Central memory CD8-positive, alpha-beta T cell (primary cell): ENCODE results near the gene CYB561.

Source experiments
- ATAC-seq: fragments of 150-1000 bp; cut with Tn5 transposase; replicated peaks from 2 replicates; pipeline ENCODE4 v1.10.0; 2022; ENCODE audit warnings: mild to moderate bottlenecking, moderate FRiP score, moderate number of reproducible peaks; ENCODE audit not compliant: poor library complexity, severe bottlenecking; ENCODE audit errors: extremely low read depth
- DNase-seq, 2 donors: peaks; one replicate each; pipeline ENCODE4 v3.0.0; 2021; ENCODE audit warnings: low spot score in 2 of 2
- H3K27ac Mint-ChIP-seq: one replicate; pipeline ENCODE4 v1.8.0; 2022; ENCODE audit warnings: low read depth, mild to moderate bottlenecking, moderate library complexity, mixed read lengths
- H3K27me3 Mint-ChIP-seq: one replicate; pipeline ENCODE4 v1.8.0; 2022; ENCODE audit warnings: mixed read lengths
- H3K36me3 Mint-ChIP-seq: one replicate; pipeline ENCODE4 v1.8.0; 2022; ENCODE audit warnings: mild to moderate bottlenecking, moderate library complexity, mixed read lengths; ENCODE audit not compliant: insufficient read depth
- H3K4me1 Mint-ChIP-seq: one replicate; pipeline ENCODE4 v1.8.0; 2022; ENCODE audit warnings: mixed read lengths
- H3K4me3 Mint-ChIP-seq: one replicate; pipeline ENCODE4 v1.8.0; 2022; ENCODE audit warnings: mild to moderate bottlenecking, moderate library complexity, mixed read lengths
- H3K9me3 Mint-ChIP-seq: one replicate; pipeline ENCODE4 v1.8.0; 2022; ENCODE audit warnings: mixed read lengths

CYB561 gene, protein sequence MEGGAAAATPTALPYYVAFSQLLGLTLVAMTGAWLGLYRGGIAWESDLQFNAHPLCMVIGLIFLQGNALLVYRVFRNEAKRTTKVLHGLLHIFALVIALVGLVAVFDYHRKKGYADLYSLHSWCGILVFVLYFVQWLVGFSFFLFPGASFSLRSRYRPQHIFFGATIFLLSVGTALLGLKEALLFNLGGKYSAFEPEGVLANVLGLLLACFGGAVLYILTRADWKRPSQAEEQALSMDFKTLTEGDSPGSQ

DNA sequence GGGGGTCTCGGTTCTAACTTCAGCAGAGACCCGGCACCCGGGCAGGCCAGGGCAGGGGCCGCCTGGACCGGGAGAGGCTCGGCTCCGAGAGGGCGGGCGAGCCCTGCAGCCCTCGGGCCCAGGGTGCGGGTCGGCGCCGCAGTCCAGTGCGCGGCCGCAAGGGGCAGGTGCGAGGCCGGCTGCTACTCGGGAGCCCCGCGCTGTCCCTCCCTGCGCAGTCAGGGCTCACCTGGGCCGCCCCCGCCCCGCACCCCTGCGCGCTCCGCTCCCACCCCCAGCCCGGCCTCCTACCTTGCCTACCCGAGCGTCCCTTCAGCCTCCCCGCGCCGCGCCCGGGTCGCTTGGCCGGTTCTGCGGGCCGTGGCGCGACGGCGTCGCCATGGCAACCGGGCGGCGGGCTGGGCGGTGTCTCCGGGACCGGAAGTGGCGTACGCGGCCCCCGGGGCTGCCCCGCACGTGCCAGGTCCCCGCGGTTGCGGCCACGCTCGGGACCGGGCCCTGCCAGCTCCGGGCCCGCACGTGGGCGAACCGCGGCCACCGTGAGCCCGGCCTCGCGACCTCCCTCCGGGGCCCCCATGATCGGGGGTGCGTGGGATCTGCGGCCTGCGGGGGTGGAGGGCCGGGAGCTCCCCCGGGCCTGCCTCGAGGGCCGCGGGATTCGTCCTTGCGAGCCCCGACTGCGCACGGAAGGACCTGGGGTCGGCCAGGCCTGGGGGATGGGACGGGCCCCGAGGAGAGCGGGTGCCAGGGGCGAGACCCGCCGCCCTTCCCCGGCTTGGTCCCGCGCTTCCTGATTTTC lies at the start of gene CYB561:
Gene CYB561 (minus strand): TSS at position 353 of the 799 bp plus-strand sequence. CDS start 8,759 bp downstream, outside the sequence.
- ATAC-seq, result peak; percentile 59
- no peaks in the 10 kb centered on the region for H3K9me3 Mint-ChIP-seq
- H3K4me3 Mint-ChIP-seq, result peak within 1 kb of the TSS; percentile 83
- peaks cover 31% of the 10 kb centered on the region for H3K4me1 Mint-ChIP-seq
- peak; percentile 50 to 54 for DNase-seq
- peaks cover 5% of the 10 kb centered on the region for H3K36me3 Mint-ChIP-seq
- peak within 1 kb of the TSS; percentile 92 for H3K27ac Mint-ChIP-seq
- H3K27me3 Mint-ChIP-seq, result no peaks in the 10 kb centered on the region

DNA sequence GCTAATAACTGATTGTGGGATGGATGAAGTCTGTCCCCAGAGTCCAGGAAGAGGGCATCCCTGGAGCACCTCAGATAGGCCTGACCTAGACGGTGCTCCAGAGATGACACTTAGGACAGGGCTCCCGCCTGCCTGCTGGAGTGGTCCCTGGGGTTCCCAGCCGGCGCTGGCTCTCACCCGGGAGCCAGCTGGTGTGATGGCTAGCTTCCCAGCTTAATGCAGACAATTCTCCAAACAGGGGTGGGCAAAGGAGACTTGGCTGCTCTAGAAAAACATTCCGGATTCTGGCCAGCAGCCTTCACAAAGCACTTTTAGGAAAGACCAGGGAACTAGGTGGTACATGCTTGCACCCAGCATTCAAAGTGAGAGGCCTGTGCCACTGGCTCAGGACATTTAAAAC lies 49.4 kb upstream of the CYB561 start:
- no peak for ATAC-seq

DNA sequence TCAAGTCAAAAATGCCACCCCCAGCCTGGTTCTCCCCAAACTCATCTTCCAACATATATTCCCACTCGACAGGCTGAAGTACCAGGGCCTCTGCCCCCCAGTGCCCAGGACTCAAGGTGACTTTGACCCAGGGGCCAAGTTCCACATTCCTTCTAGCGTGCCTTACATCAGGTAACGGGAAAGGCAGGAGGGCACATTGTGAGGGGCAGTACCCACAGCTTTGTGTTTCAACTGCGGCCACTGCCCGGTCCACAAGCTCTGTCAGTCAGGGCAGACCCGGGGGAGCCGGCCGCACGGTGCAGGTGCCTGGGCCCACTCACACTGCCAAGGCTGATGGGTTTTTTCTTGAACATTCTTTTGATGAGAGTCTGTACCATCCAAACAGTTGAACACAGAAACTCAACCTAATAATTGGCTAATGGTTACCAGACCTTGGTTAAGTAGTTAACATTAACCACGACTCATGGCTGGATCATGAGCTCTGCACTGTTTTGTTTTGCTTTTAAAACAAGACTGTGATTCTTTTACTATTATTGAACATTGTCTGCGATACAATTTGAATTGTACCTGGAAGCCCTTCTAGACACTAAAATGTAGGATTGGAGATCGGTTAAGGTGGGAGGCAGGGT lies 48.3 kb upstream of the CYB561 start:
- H3K36me3 Mint-ChIP-seq, result no peaks in the 10 kb centered on the region
- no peaks in the 10 kb centered on the region for H3K27me3 Mint-ChIP-seq
- no peak overlapping the region for H3K4me3 Mint-ChIP-seq
- ATAC-seq (no peak), DNase-seq (no peak)
- no peak overlapping the region for H3K27ac Mint-ChIP-seq
- H3K4me1 Mint-ChIP-seq, result no peaks in the 10 kb centered on the region
- H3K9me3 Mint-ChIP-seq, result no peaks in the 10 kb centered on the region

More for the DNA sequence above, 49.4 kb upstream of the CYB561 start:
- Mint-ChIP-seq H3K36me3 (no peaks in the 10 kb centered on the region), H3K4me1 (no peaks in the 10 kb centered on the region), H3K27ac (no peak overlapping the region), H3K27me3 (peaks cover 3% of the 10 kb centered on the region), H3K4me3 (no peak overlapping the region), H3K9me3 (no peaks in the 10 kb centered on the region)
- DNase-seq, result no peak

DNA sequence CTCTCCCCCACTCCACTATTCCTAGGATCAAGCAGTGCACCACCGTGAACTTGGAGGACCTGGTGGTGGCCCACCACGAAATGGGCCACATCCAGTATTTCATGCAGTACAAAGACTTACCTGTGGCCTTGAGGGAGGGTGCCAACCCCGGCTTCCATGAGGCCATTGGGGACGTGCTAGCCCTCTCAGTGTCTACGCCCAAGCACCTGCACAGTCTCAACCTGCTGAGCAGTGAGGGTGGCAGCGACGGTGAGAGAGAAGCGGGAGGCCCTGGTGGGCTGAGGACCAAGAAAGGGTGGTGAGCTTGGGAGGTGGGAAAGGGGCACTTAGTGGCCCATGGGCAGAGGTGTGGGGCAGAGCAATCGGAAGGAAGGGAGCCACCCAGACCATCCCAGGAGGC lies 47.3 kb upstream of the CYB561 start:
- Mint-ChIP-seq H3K4me1 (no peaks in the 10 kb centered on the region), H3K9me3 (no peaks in the 10 kb centered on the region), H3K27me3 (no peaks in the 10 kb centered on the region), H3K4me3 (no peak overlapping the region), H3K27ac (no peak overlapping the region), H3K36me3 (no peaks in the 10 kb centered on the region)
- ATAC-seq (no peak), DNase-seq (no peak)

DNA sequence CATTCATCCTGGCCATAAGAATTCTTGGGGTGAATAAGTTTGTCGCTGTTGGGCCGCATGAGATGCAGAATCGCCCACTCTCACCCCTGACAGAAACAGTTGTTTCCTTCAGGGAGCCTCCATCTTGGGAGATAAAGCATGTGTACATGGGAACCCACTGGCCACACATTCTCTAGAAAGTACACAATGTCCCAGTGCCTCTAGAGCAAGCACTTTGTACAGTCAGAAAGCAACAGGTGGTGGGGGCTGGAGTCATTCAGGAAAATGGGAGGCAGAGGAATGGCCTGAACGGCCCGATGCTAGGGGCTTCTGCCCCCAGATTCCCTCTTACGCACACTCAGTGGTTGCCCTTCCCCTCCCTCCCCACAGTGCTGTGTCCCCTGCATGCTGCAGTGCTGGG lies 46.8 kb upstream of the CYB561 start:
- Mint-ChIP-seq H3K4me1 (no peaks in the 10 kb centered on the region), H3K27ac (no peak overlapping the region), H3K9me3 (no peaks in the 10 kb centered on the region)

DNA sequence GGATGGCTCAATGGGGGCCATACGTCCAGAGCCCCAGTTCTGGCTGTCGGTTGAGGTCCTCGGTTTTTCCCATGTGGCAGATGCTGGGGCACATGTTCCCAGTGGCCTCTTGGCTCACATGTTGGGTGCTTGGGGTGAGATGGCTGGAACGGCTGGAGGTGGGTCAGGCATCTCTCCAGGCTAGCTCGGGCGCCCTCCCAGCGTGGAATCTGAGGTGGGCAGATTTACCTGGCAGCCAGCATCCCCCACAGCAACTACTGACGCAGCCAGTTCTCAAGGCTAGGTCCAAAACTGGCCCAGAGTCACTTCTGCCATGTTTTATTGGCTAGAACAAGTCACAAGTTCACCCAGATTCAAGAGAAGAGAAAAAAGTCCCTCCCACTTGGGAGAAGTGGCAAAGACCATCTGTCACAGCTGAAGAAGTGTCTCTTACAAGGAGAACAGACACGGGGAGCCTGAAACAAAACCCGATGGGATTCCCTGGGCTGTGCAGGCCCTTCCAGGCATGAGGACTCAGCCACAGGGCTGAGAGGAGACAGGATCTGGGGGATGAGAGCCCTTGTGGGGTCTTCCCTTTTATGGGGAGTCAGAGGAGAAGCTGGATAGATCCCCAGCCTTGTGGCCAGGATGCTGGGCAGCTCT lies 46.0 kb upstream of the CYB561 start:
- Mint-ChIP-seq H3K4me3 (no peak overlapping the region), H3K4me1 (no peaks in the 10 kb centered on the region), H3K9me3 (no peaks in the 10 kb centered on the region), H3K27ac (no peak overlapping the region), H3K36me3 (no peaks in the 10 kb centered on the region), H3K27me3 (no peaks in the 10 kb centered on the region)
- no peak for ATAC-seq
- no peak for DNase-seq

More for the DNA sequence above, 46.8 kb upstream of the CYB561 start:
- Mint-ChIP-seq H3K36me3 (no peaks in the 10 kb centered on the region), H3K27me3 (no peaks in the 10 kb centered on the region), H3K4me3 (no peak overlapping the region)
- DNase-seq, result no peak
- ATAC-seq, result no peak

DNA sequence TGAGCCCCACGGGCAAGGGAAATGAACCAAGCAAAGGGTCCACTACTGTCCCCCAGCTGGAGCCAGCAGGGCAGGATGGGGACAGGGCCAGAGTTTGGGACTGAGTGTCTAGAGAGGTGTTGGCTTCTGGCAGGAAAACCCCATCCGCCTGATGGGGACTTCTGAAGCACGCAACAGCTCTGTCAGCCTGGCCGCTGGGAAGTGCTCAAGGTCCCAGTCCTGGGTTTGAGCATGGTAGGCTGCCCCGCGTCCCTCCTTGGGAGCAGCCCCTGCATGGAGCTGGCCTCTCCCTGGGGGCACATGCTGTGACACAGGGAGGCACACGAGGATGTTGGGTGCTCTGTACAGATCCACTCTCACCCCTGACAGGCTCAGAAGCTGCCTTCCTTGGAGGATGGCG lies 45.3 kb upstream of the CYB561 start:
- H3K4me1 Mint-ChIP-seq, result no peaks in the 10 kb centered on the region
- DNase-seq, result no peak
- no peak overlapping the region for H3K27ac Mint-ChIP-seq
- H3K27me3 Mint-ChIP-seq, result no peaks in the 10 kb centered on the region
- no peak overlapping the region for H3K4me3 Mint-ChIP-seq
- H3K9me3 Mint-ChIP-seq, result no peaks in the 10 kb centered on the region
- no peak for ATAC-seq
- H3K36me3 Mint-ChIP-seq, result no peaks in the 10 kb centered on the region

DNA sequence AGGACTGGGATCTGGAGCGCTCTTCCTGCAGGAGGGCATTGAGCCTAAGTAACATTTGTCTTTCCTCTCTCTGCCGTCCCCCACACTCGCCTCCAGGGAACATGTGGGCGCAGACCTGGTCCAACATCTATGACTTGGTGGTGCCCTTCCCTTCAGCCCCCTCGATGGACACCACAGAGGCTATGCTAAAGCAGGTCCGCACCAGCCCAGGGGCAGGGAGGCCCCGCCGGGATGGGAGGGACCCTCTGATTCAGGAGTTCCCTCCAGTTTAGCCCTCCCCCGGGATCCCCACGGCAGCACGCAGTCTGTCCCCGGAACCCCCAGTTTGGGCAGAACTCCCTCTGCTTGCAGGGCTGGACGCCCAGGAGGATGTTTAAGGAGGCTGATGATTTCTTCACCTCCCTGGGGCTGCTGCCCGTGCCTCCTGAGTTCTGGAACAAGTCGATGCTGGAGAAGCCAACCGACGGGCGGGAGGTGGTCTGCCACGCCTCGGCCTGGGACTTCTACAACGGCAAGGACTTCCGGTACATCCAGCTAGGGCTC lies 44.8 kb upstream of the CYB561 start:
- Mint-ChIP-seq H3K9me3 (no peaks in the 10 kb centered on the region), H3K27ac (no peak overlapping the region), H3K4me3 (no peak overlapping the region), H3K36me3 (no peaks in the 10 kb centered on the region), H3K4me1 (no peaks in the 10 kb centered on the region), H3K27me3 (no peaks in the 10 kb centered on the region)
- no peak for ATAC-seq
- DNase-seq, result no peak

DNA sequence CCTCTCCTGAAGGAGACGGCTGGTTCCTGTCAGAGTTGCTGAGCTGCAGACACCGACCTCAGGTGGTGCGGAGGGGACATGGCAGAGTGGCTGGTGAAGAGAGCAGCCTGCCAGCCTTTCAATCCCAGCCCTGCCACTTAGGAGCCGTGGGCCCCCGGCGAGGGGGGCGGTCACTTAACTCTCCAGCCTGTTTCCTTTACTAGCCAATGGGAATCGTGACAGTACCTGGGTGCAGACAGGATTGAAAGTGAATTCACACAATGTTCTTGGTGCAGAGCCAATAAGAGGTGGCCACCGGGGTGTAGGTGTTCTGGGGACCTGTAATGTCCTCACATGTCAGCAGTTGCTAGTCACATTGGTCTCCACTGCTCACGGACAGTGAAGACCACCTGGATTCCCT lies 44.2 kb upstream of the CYB561 start:
- Mint-ChIP-seq H3K9me3 (no peaks in the 10 kb centered on the region), H3K27ac (no peak overlapping the region), H3K4me3 (no peak overlapping the region), H3K27me3 (no peaks in the 10 kb centered on the region), H3K4me1 (no peaks in the 10 kb centered on the region), H3K36me3 (no peaks in the 10 kb centered on the region)
- no peak for ATAC-seq
- no peak for DNase-seq

DNA sequence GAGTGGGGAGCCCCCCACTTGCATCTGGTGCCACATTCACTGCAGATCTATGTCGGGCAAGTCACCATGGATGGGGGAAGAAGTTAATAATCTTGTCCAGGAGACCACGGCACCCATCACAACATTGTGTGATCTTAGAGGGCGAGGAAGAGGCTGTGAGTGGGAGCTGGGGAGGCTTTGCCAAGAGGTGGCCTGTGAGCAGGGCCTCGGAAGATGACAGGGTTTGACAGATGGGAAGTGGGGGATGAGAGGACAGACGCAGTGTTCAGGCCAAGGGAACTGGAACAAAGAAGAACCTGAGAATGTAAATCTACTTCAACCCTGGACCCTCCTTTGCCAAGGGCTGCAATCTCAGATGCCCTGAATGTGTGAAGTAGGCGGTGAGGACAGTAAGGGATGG lies 43.2 kb upstream of the CYB561 start:
- DNase-seq, result no peak
- Mint-ChIP-seq H3K4me1 (no peaks in the 10 kb centered on the region), H3K27me3 (no peaks in the 10 kb centered on the region), H3K9me3 (no peaks in the 10 kb centered on the region), H3K4me3 (no peak overlapping the region), H3K36me3 (no peaks in the 10 kb centered on the region), H3K27ac (no peak overlapping the region)
- ATAC-seq, result no peak

DNA sequence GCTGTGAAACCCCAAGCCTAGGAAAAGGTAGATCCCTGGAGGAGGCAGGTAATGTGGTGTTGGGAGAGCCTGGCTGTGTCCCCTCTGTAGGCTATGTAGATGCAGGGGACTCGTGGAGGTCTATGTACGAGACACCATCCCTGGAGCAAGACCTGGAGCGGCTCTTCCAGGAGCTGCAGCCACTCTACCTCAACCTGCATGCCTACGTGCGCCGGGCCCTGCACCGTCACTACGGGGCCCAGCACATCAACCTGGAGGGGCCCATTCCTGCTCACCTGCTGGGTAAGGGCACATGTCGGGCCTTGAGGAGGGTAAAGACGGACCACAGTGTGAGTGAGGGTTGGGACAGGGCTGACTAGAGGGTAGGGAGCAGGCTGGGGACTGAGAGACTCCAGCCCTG lies 42.7 kb upstream of the CYB561 start:
- H3K9me3 Mint-ChIP-seq, result no peaks in the 10 kb centered on the region
- H3K27me3 Mint-ChIP-seq, result no peaks in the 10 kb centered on the region
- DNase-seq, result no peak
- no peaks in the 10 kb centered on the region for H3K36me3 Mint-ChIP-seq
- no peak overlapping the region for H3K27ac Mint-ChIP-seq
- no peak overlapping the region for H3K4me3 Mint-ChIP-seq
- H3K4me1 Mint-ChIP-seq, result no peaks in the 10 kb centered on the region
- ATAC-seq, result no peak

DNA sequence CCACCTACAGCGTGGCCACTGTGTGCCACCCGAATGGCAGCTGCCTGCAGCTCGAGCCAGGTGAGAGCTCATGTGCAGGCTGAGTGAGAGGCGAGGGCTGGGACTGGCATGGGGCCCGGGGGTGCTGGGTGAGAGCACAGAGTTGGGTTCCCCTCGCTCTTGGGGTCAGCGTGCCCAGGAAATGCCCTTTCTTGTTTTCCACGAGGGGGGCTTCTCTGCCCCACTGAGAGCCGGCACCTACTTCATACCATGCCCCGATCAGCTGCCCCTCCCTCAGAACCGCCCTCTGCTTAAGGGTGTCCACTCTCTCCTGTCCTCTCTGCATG lies 40.9 kb upstream of the CYB561 start:
- no peak for ATAC-seq
- no peak overlapping the region for H3K4me3 Mint-ChIP-seq
- no peaks in the 10 kb centered on the region for H3K9me3 Mint-ChIP-seq
- no peak overlapping the region for H3K27ac Mint-ChIP-seq
- no peaks in the 10 kb centered on the region for H3K4me1 Mint-ChIP-seq
- peaks cover 15% of the 10 kb centered on the region for H3K27me3 Mint-ChIP-seq
- no peak for DNase-seq
- H3K36me3 Mint-ChIP-seq, result peaks cover 5% of the 10 kb centered on the region
